ENCODE data around the gene PRSS1.
"Not testable (repeated sequence)": the region's sequence is repeated elsewhere in the genome, so short reads cannot be mapped to it uniquely, and the experiment has no call there.

The PRSS1 gene

DNA sequence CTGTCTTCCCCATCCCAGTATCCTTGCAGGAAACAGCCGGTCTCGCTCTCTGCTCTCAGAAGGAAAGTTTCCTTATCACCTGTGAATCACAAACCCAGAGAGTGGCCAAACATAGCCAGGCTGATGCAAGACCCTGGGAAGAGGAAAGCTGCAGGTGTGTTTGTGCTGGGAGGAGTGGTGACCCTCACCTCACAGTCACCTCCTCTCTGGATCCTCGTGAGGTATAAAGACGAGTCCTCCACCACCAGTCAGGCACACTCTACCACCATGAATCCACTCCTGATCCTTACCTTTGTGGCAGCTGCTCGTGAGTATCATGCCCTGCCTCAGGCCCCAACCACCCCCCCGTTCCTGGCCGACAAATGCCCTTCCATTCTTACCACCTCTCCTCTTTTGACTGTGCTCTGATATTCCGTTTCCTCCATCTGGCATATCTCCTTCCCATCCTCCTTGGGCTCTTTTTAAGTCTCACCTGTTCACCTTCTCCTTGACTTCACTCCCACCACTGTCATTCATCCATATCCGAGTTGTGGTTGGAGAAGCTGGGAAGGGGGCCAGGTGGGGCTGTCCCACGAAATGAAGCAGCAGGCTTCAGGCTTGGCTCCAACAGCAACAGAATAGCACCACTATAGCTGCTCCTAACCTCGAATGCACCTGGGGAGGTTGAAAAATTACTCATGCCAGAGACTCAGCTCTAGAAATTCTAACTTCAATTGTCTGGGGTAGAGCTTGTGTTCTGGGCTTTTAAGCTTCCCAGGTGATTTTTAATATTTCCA, at the start of gene PRSS1:
Gene PRSS1, plus strand, starts transcription at position 255 of the 776 bp plus-strand sequence. Its CDS starts 13 bp downstream, at position 268.
- TF ChIP-seq, protein P1, sequence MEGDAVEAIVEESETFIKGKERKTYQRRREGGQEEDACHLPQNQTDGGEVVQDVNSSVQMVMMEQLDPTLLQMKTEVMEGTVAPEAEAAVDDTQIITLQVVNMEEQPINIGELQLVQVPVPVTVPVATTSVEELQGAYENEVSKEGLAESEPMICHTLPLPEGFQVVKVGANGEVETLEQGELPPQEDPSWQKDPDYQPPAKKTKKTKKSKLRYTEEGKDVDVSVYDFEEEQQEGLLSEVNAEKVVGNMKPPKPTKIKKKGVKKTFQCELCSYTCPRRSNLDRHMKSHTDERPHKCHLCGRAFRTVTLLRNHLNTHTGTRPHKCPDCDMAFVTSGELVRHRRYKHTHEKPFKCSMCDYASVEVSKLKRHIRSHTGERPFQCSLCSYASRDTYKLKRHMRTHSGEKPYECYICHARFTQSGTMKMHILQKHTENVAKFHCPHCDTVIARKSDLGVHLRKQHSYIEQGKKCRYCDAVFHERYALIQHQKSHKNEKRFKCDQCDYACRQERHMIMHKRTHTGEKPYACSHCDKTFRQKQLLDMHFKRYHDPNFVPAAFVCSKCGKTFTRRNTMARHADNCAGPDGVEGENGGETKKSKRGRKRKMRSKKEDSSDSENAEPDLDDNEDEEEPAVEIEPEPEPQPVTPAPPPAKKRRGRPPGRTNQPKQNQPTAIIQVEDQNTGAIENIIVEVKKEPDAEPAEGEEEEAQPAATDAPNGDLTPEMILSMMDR (IDR thresholded peaks at IDR 0.05; ENCODE audit: low read depth, low read length) = no peak
- no peak within 1 kb of the TSS for H3K4me3 ChIP-seq (ENCODE audit: low read depth, low read length)

DNA sequence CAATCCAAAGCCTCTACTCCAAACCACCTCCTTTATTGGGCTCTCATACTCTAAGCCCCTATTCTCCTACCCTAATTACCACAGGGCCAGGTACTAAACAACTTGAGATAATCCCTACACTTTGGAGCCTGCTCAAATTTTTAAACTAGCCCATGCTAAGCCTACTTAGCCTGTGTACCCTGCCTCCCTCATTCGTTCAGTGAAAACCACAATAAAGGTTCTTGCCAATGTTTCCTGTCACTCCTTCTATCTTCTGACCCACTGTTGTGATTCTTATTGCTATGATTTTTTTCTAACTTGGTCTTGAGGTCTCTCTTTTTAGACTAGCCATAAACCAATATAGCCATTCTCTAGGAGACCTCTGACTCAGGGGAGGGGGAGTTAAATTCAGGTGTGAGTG, 48.3 kb upstream of the PRSS1 start:
- not testable (repeated sequence) for H3K4me3 ChIP-seq (ENCODE audit: low read depth, low read length)

DNA sequence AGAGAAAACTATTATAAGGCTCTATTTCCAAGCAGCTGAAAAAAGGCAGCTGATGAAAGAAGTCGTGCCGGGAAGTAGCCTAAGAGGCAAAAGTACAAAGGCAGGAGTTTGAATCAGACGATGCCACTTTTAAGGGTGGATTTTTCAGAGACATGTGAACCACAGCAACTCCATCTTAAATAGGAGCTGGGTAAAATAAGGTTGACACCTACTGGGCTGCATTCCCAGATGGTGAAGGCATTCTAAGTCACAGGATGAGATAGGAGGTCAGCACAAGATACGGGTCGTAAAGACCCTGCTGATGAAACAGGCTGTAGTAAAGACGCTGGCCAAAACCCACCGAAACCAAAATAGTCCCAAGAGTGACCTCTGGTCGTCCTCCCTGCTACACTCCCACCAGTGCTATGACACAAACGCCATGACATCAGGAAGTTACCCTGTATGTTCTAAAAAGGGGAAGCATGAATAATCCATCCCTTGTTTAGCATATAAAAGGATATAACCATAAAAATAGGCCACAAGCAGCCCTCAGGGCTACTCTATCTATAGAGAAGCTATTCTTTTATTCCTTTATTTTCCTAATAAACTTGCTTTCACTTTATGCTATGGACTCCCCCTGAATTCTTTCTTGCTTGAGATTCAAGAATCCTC, 45.5 kb upstream of the PRSS1 start:
- TF ChIP-seq, protein P1 (IDR thresholded peaks at IDR 0.05; ENCODE audit: low read depth, low read length) = no peak
- H3K4me3 ChIP-seq (ENCODE audit: low read depth, low read length) = no peak overlapping the region

DNA sequence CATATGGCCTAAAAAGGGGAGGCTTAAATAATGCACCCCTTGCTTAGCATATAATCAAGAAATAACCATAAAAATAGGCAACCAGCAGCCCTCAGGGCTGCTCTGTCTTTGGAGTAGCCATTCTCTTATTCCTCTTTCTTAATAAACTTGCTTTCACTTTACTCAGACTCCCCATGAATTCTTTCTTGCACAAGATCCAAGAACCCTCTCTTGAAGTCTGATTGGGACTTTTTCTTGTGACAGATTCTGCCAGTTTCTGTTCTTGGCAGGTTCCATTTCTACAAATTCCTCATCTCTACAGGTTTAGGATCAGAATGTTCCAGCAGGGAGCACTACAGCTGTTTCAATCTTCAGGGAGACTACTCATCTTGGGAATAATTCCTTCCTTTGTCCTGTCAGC, 40.5 kb upstream of the PRSS1 start:
- H3K4me3 ChIP-seq (ENCODE audit: low read depth, low read length) = not testable (repeated sequence)

DNA sequence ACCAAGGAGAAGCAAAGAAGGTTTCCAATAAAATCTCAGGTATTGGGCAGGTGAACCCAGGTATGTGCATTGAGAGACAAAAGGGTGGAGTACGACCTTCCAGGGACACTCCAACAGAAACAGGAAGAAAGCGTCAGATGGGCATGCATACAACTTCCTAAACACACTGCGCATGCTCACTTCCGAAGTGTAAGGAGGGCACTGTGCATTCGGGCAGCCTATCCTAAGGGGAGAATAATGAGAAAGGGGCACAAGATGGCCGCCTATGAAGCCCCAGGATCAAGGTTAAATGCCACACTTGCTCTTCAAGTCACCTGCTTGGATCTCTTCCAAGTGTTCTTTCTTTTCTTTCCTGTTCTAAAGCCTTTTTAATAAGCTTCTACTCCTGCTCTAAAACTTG, 39.4 kb upstream of the PRSS1 start:
- H3K4me3 ChIP-seq (ENCODE audit: low read depth, low read length) = no peak overlapping the region
- TF ChIP-seq, protein P1 (IDR thresholded peaks at IDR 0.05; ENCODE audit: low read depth, low read length) = no peak

DNA sequence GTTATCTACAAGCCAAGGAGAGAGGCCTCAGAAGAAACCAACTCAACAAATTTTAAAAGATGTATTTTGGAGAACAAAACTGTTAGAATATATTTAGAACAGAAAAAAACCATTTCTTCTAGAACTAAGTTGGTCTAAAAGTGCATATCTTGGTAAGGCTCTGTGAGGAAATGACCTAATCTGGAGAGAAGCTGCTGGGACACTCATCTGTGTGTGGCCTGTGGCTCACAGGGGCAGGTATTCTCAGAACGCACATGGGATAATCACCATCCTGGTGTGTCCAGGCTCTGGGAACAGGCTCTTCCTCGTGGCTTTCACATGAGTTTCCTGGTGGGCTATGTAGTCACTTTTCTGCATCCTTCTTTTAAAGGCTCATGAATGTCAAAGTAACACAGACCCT, 38.1 kb upstream of the PRSS1 start:
- TF ChIP-seq, protein P1 (IDR thresholded peaks at IDR 0.05; ENCODE audit: low read depth, low read length) = no peak
- H3K4me3 ChIP-seq (ENCODE audit: low read depth, low read length) = no peak overlapping the region

DNA sequence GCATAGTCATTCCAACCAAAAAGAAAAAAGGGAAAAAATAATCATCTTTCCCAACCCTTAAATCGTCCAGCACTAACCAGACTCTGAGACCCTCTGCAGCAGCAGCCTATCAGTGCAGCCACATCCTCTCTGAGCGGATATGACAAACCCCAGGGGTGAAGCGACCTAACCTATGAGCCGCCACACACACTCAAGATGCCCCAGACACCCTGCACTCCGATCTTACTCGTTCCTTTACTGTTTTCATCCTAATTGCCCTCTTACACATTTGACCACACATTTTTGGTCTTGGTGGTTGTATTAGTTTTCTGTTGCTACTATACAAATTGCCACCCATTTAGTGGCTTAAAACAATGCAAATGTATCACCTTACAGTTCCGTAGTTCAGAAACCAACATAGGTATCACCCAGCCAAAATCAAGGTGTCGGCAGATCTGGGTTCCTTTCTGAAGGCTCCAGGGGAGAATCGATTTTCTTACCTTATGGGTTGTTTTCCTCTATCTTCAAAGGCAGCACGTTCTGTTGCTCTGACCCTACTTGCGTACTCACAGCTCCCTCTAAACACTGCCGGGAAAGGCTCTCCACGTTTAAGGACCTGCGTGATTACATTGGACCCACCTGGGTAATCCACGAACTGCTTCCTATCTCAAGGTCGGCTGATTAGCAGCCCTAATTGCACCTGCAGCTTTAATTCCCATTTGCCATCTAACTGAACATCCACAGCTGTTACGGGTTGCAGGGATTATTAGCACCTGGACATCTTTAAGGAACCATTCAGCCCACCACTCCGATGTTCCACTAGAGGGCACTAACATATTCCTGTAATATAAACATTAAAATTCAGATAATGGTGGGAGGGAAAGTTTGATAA, 37.3 kb upstream of the PRSS1 start:
- TF ChIP-seq, protein P1 (IDR thresholded peaks at IDR 0.05; ENCODE audit: low read depth, low read length) = peak; percentile 27; the same call in 1 of the 2 replicates
- no peak overlapping the region for H3K4me3 ChIP-seq (ENCODE audit: low read depth, low read length)

DNA sequence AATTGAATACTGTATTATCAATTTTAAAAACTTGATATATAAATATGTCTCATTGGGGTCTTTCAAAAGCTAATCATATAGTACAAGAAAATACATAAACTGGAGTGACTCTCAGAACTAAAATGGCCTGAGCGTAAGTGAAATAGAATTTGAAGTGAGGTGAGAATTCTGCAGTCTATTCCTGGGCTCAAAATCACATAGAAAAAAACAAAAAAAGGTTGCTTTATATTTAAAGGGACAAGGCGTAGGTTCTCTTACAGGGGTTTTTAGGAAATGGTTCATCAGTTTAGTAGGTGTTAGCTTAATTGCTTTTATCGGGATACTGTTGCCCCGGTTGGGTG, 36.7 kb upstream of the PRSS1 start:
- no peak overlapping the region for H3K4me3 ChIP-seq (ENCODE audit: low read depth, low read length)
- TF ChIP-seq, protein P1 (IDR thresholded peaks at IDR 0.05; ENCODE audit: low read depth, low read length) = no peak
